Stomach smooth muscle (tissue), 2 donors: ENCODE measurements around the gene RNF2.

Experiments used
- H3K27ac ChIP-seq: one replicate; pipeline ENCODE4 v1.7.0; 2013; ENCODE audit warnings: mild to moderate bottlenecking, low read length, inconsistent platforms
- H3K27me3 ChIP-seq, 2 donors: one replicate each; pipeline ENCODE4 v1.7.0; 2013; ENCODE audit warnings: low read length in 2 of 2; ENCODE audit not compliant: insufficient read depth in 2 of 2, control insufficient read depth in 1 of 2
- H3K36me3 ChIP-seq, 2 donors: one replicate each; pipeline ENCODE4 v1.7.0; 2013; ENCODE audit warnings: low read length in 2 of 2; ENCODE audit not compliant: control insufficient read depth in 2 of 2, insufficient read depth in 2 of 2
- H3K4me1 ChIP-seq: one replicate; pipeline ENCODE4 v1.7.0; 2013; ENCODE audit warnings: low read length; ENCODE audit not compliant: control insufficient read depth, insufficient read depth
- H3K4me3 ChIP-seq, 2 donors: one replicate each; pipeline ENCODE4 v1.7.0; 2013; ENCODE audit warnings: low read length in 2 of 2
- H3K9ac ChIP-seq, 2 donors: one replicate each; pipeline ENCODE4 v1.7.0; 2013; ENCODE audit warnings: low read length in 2 of 2, mild to moderate bottlenecking in 1 of 2
- H3K9me3 ChIP-seq, 2 donors: one replicate each; pipeline ENCODE4 v1.7.0; 2013; ENCODE audit warnings: low read length in 2 of 2; ENCODE audit not compliant: control insufficient read depth in 2 of 2
- donor health status: healthy.
- donor health status: Pancreatic carcinoma.

Gene RNF2

GRCh38 chr1:185068341-185068740, 23.0 kb downstream of the RNF2 start:
- H3K9me3 ChIP-seq = no peaks in the 10 kb centered on the region
- H3K9ac ChIP-seq = no peak overlapping the region
- H3K4me1 ChIP-seq = no peaks in the 10 kb centered on the region
- no peaks in the 10 kb centered on the region for H3K27me3 ChIP-seq
- H3K4me3 ChIP-seq = no peak overlapping the region
- no peak overlapping the region for H3K27ac ChIP-seq
- H3K36me3 ChIP-seq = no peaks in the 10 kb centered on the region

- Histone ChIP-seq H3K27ac (no peak overlapping the region), H3K27me3 (no peaks in the 10 kb centered on the region), H3K9me3 (no peaks in the 10 kb centered on the region), H3K9ac (no peak overlapping the region), H3K4me3 (no peak overlapping the region), H3K36me3 (no peaks in the 10 kb centered on the region), H3K4me1 (no peaks in the 10 kb centered on the region)
Measured at GRCh38 chr1:185069202-185069772, 23.9 kb downstream of the RNF2 start.

DNA sequence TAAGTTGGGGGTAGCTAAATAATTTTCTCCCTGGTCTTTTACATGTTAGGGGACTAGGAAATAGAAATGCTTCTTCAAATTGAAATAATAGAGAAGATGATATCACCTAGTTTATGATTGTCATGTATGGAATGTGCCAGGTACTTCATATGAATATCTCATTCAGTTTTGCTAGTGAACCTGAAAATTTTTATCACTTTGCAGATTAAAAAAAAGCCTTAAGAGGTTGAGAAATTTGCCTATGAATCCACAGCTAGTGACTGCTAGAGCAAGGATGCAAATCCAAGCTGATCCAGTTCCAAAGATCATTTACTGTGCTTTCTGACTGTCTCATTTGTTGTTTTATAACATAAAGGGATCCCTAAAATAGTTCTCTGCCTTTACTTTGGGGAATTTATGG, 24.7 kb downstream of the RNF2 start:
- no peak overlapping the region for H3K4me3 ChIP-seq

GRCh38 chr1:185073725-185074124, 28.4 kb downstream of the RNF2 start:
- Histone ChIP-seq H3K36me3 (no peaks in the 10 kb centered on the region), H3K27ac (no peak overlapping the region), H3K9ac (no peak overlapping the region), H3K9me3 (no peaks in the 10 kb centered on the region), H3K4me3 (no peak overlapping the region), H3K27me3 (no peaks in the 10 kb centered on the region), H3K4me1 (no peaks in the 10 kb centered on the region)

More for the DNA sequence above, 24.7 kb downstream of the RNF2 start:
- no peaks in the 10 kb centered on the region for H3K9me3 ChIP-seq
- no peaks in the 10 kb centered on the region for H3K27me3 ChIP-seq
- H3K9ac ChIP-seq = no peak overlapping the region
- no peaks in the 10 kb centered on the region for H3K4me1 ChIP-seq
- H3K36me3 ChIP-seq = no peaks in the 10 kb centered on the region
- no peak overlapping the region for H3K27ac ChIP-seq

- Histone ChIP-seq H3K9ac (no peak overlapping the region), H3K9me3 (no peaks in the 10 kb centered on the region), H3K4me3 (no peak overlapping the region), H3K4me1 (no peaks in the 10 kb centered on the region), H3K36me3 (no peaks in the 10 kb centered on the region), H3K27ac (no peak overlapping the region), H3K27me3 (no peaks in the 10 kb centered on the region)
Measured at GRCh38 chr1:185074307-185074706, 28.9 kb downstream of the RNF2 start.

GRCh38 chr1:185075476-185075875, 30.1 kb downstream of the RNF2 start:
- Histone ChIP-seq H3K4me1 (no peaks in the 10 kb centered on the region), H3K4me3 (no peak overlapping the region), H3K9ac (no peak overlapping the region), H3K27me3 (no peaks in the 10 kb centered on the region), H3K36me3 (no peaks in the 10 kb centered on the region), H3K27ac (no peak overlapping the region), H3K9me3 (no peaks in the 10 kb centered on the region)

DNA sequence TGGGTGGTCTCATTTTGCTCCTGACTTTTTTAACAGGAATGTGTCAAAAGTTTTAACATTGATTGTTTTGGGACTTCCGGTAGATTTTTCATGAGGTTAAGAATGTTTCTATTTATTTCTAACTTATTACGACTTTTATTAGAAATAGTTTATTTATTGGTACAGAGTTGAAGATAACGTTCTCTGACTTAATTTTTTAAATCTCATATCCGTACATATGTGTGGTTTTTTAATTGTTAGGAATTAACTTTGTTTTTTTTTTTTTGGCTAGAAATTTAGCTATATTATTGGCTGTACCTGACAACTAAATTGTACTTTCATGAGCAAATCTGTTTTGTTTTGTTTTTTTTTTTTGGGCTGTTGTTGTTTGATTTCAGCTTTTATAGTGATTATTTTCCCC, 32.0 kb downstream of the RNF2 start:
- no peaks in the 10 kb centered on the region for H3K36me3 ChIP-seq
- H3K9me3 ChIP-seq = no peaks in the 10 kb centered on the region
- no peaks in the 10 kb centered on the region for H3K27me3 ChIP-seq
- H3K4me3 ChIP-seq = no peak overlapping the region
- H3K9ac ChIP-seq = no peak overlapping the region
- no peaks in the 10 kb centered on the region for H3K4me1 ChIP-seq
- no peak overlapping the region for H3K27ac ChIP-seq

DNA sequence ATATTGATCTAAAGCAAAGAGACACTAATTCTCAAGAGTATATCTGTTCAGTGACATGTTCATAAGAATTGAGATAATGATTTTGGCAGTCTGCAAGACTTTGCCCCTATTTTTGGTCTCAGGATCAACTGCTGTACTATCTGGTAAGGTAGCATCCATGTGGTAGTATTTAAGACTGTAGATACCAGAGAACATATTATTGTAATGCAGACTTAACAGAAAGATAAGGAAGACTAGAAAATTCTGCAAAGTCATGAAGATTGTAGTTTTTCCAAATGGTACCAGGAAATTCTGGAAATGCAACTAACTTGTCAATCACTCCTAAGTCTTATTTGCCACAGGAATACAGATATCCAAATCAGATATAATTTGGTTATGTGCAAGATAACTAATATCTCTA, 35.1 kb downstream of the RNF2 start:
- H3K36me3 ChIP-seq = no peaks in the 10 kb centered on the region
- no peaks in the 10 kb centered on the region for H3K27me3 ChIP-seq
- no peak overlapping the region for H3K9ac ChIP-seq
- H3K27ac ChIP-seq = no peak overlapping the region
- H3K4me3 ChIP-seq = no peak overlapping the region
- H3K4me1 ChIP-seq = no peaks in the 10 kb centered on the region
- no peaks in the 10 kb centered on the region for H3K9me3 ChIP-seq

DNA sequence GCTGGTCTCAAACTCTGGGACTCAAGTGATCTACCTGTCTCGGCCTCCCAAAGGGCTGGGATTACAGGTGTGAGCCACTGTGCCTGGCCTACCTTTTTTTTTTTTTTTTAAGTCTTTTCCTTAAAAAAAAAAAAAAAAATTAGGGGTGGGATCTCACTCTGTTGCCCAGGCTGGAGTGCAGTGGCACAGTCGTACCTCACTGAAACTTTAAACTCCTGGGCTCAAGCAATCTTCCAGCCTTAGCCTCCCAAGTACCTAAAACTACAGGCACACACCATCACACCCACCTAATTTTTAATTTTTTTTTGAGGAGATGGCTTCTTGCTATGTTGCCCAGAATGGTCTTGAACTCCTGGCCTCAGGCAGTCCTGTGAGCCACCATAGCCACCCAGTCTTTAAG, 38.5 kb downstream of the RNF2 start:
- no peak overlapping the region for H3K4me3 ChIP-seq
- no peaks in the 10 kb centered on the region for H3K27me3 ChIP-seq
- H3K27ac ChIP-seq = no peak overlapping the region
- H3K9me3 ChIP-seq = no peaks in the 10 kb centered on the region
- H3K4me1 ChIP-seq = no peaks in the 10 kb centered on the region
- peaks cover 0 to 4% of the 10 kb centered on the region in 2 donors for H3K36me3 ChIP-seq
- H3K9ac ChIP-seq = no peak overlapping the region

- Histone ChIP-seq H3K27ac (no peak overlapping the region), H3K27me3 (no peaks in the 10 kb centered on the region), H3K4me3 (no peak overlapping the region), H3K9me3 (no peaks in the 10 kb centered on the region), H3K4me1 (no peaks in the 10 kb centered on the region), H3K36me3 (peaks cover 0 to 7% of the 10 kb centered on the region in 2 donors), H3K9ac (no peak overlapping the region)
Measured at GRCh38 chr1:185087101-185087500, 41.7 kb downstream of the RNF2 start.

DNA sequence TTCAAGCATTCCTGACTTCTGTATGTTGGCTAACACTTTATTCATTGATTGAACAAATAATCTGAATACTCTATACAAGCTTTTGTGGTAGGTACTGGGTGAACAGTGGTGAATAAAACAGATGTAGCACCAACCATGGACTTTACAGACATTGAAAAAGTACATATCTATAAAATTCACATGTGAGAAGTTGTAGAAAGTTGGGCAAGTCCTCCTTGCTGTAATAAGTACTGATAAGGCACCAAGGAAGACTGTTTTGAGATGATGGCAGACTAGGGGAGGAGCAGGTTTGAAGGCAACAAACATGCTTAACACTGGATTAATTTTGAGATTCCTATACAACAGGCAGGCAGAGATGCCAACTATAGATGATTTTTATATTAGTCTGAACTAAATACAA, 42.4 kb downstream of the RNF2 start:
- Histone ChIP-seq H3K9me3 (no peaks in the 10 kb centered on the region), H3K4me3 (no peak overlapping the region), H3K27me3 (no peaks in the 10 kb centered on the region), H3K9ac (no peak overlapping the region), H3K36me3 (peaks cover 0 to 7% of the 10 kb centered on the region in 2 donors), H3K27ac (no peak overlapping the region), H3K4me1 (no peaks in the 10 kb centered on the region)
